A549 (cell line): ENCODE results near the gene KIF24.

Experiments
- BCL3 ChIP-seq: fragments of >200 bp; sonication (Bioruptor Twin); formaldehyde crosslinking; IDR thresholded peaks from 3 replicates; pipeline ENCODE4 v1.6.1; 2016
- BHLHE40 ChIP-seq: IDR thresholded peaks from 2 replicates; pipeline ENCODE4 v1.6.1; 2012; ENCODE audit warnings: low read depth, low read length, inconsistent platforms
- CTCF ChIP-seq: fragments of >200 bp; sonication (Bioruptor Twin); formaldehyde crosslinking; IDR thresholded peaks from 3 replicates; pipeline ENCODE4 v1.5.1; 2016
- ELK1 ChIP-seq: fragments of 150-350 bp; IDR thresholded peaks from 2 replicates; pipeline ENCODE4 v1.6.1; 2014; ENCODE audit warnings: low read depth, mild to moderate bottlenecking, low read length
- FOSB ChIP-seq: fragments of 250-450 bp; sonication (Bioruptor Pico); IDR thresholded peaks from 2 replicates; pipeline ENCODE4 v1.5.0; 2020; ENCODE audit warnings: mild to moderate bottlenecking, moderate library complexity
- HDAC2 ChIP-seq: fragments of 200-600 bp; sonication (generic); IDR thresholded peaks from 2 replicates; pipeline ENCODE4 v1.6.1; 2016
- MAX ChIP-seq: IDR thresholded peaks from 2 replicates; pipeline ENCODE4 v1.6.1; 2012

- TF ChIP-seq ELK1 (no peak), CTCF (no peak), HDAC2 (no peak), BCL3 (no peak), MAX (no peak), FOSB (CRISPR knock-in tag) (no peak), BHLHE40 (no peak)
Observed at GRCh38 chr9:34378376-34379060, 49.5 kb upstream of the KIF24 start.
